Activated CD8-positive, alpha-beta memory T cell treated with anti-CD3 and anti-CD28 coated beads, Interleukin-2, amount 50 U/mL, for 1 hour (primary cell): ENCODE data around the gene VSTM2L.

ENCODE experiments used
- DNase-seq: peaks from one replicate; pipeline ENCODE4 v3.0.0-alpha.2; 2020; ENCODE audit errors: extremely low read depth

Gene VSTM2L

GRCh38 chr20:37987602-37988290 lies 84.8 kb downstream of the VSTM2L start:
- DNase-seq: no peak

- DNase-seq: no peak
Observed at GRCh38 chr20:37988306-37988954, 85.5 kb downstream of the VSTM2L start.

GRCh38 chr20:37989601-37990295 lies 86.8 kb downstream of the VSTM2L start:
- DNase-seq: no peak

- DNase-seq: peak; percentile 11
Observed at GRCh38 chr20:37990571-37991151, 87.7 kb downstream of the VSTM2L start.

- no peak for DNase-seq
Observed at GRCh38 chr20:37991157-37991866, 88.4 kb downstream of the VSTM2L start.

- no peak for DNase-seq
Observed at GRCh38 chr20:37991908-37992307, 89.0 kb downstream of the VSTM2L start.

- no peak for DNase-seq
Observed at GRCh38 chr20:37992802-37993409, 90.0 kb downstream of the VSTM2L start.

GRCh38 chr20:37994512-37994911 lies 91.6 kb downstream of the VSTM2L start:
- no peak for DNase-seq
